ENCODE results near the gene RGS7. TPM values are rescaled to one million over a fixed set of nuclear protein-coding genes. Genes with fewer than 3 reads are reported as not detected.

Gene RGS7
- total RNA-seq, 2 donors from 2014 or later = not detected

- no peak for TF ChIP-seq CTCF (IDR thresholded peaks at IDR 0.05)
- no peaks in the 10 kb centered on the region for H3K36me3 ChIP-seq
- H3K4me1 ChIP-seq = no peaks in the 10 kb centered on the region
- no peaks in the 10 kb centered on the region for H3K27me3 ChIP-seq
- H3K27ac ChIP-seq = no peak overlapping the region
- H3K9me3 ChIP-seq = no peaks in the 10 kb centered on the region
- H3K4me3 ChIP-seq = no peak overlapping the region
- no peak for DNase-seq (ENCODE audit: low spot score)
These were observed 270.3 kb downstream of the RGS7 start for GRCh38 chr1:241086686-241087085.

GRCh38 chr1:241083285-241083684 is 273.7 kb downstream of the RGS7 start:
- no peak for DNase-seq (ENCODE audit: low spot score)
- no peaks in the 10 kb centered on the region for H3K27me3 ChIP-seq
- no peak overlapping the region for H3K4me3 ChIP-seq

GRCh38 chr1:241081473-241081872 is 275.5 kb downstream of the RGS7 start:
- Histone ChIP-seq H3K36me3 (no peaks in the 10 kb centered on the region), H3K27ac (no peak overlapping the region), H3K27me3 (no peaks in the 10 kb centered on the region), H3K4me1 (no peaks in the 10 kb centered on the region), H3K4me3 (no peak overlapping the region), H3K9me3 (no peaks in the 10 kb centered on the region)
- no peak for TF ChIP-seq CTCF (IDR thresholded peaks at IDR 0.05)
- DNase-seq (ENCODE audit: low spot score) = no peak

More at GRCh38 chr1:241083285-241083684, 273.7 kb downstream of the RGS7 start:
- Histone ChIP-seq H3K27ac (no peak overlapping the region), H3K4me1 (no peaks in the 10 kb centered on the region), H3K36me3 (no peaks in the 10 kb centered on the region), H3K9me3 (no peaks in the 10 kb centered on the region)
- TF ChIP-seq CTCF (IDR thresholded peaks at IDR 0.05) = no peak

GRCh38 chr1:241079459-241079858 is 277.5 kb downstream of the RGS7 start:
- Histone ChIP-seq H3K9me3 (no peaks in the 10 kb centered on the region), H3K4me1 (no peaks in the 10 kb centered on the region), H3K27me3 (no peaks in the 10 kb centered on the region), H3K36me3 (no peaks in the 10 kb centered on the region), H3K4me3 (no peak overlapping the region), H3K27ac (no peak overlapping the region)
- DNase-seq (ENCODE audit: low spot score) = no peak
- no peak for TF ChIP-seq CTCF (IDR thresholded peaks at IDR 0.05)

- no peaks in the 10 kb centered on the region for H3K36me3 ChIP-seq
- no peak overlapping the region for H3K4me3 ChIP-seq
- no peaks in the 10 kb centered on the region for H3K27me3 ChIP-seq
- TF ChIP-seq CTCF (IDR thresholded peaks at IDR 0.05) = no peak
- DNase-seq (ENCODE audit: low spot score) = no peak
- no peaks in the 10 kb centered on the region for H3K9me3 ChIP-seq
- no peak overlapping the region for H3K27ac ChIP-seq
- no peaks in the 10 kb centered on the region for H3K4me1 ChIP-seq
These were observed 278.0 kb downstream of the RGS7 start for GRCh38 chr1:241079047-241079446.

- TF ChIP-seq CTCF (IDR thresholded peaks at IDR 0.05) = no peak
- no peak overlapping the region for H3K27ac ChIP-seq
- H3K36me3 ChIP-seq = no peaks in the 10 kb centered on the region
- no peaks in the 10 kb centered on the region for H3K4me1 ChIP-seq
- H3K4me3 ChIP-seq = no peak overlapping the region
- no peaks in the 10 kb centered on the region for H3K9me3 ChIP-seq
- no peaks in the 10 kb centered on the region for H3K27me3 ChIP-seq
- no peak for DNase-seq (ENCODE audit: low spot score)
These were observed 279.4 kb downstream of the RGS7 start for GRCh38 chr1:241077386-241078147.

Measured in right atrium auricular region (tissue), 2 donors.